Measurements from ENCODE around the gene PLCB4.
A peak's percentile ranks its signal among the peaks of the same experiment; 100 is the strongest.

PLCB4 gene

DNA sequence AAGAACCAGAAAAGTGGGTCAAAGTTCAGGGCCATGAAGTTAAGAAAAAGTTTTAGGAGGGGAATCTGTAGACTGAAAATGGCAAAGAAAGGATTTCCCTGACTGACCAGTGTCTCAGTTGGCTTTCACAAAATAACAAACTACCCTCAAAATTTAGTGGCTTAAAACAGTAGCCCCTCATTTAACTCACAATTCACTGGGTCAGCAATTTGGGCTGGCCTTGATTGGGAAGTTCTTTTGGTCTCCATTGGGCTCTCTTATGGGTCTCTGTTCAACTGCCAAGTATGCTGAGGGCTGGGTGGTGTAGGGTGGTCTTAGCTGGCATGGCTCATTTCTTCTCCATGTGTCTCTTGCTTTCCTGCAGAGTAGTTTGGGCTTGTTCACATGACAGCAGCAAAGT lies 161.5 kb downstream of the PLCB4 start:
- no peak for DNase-seq

DNA sequence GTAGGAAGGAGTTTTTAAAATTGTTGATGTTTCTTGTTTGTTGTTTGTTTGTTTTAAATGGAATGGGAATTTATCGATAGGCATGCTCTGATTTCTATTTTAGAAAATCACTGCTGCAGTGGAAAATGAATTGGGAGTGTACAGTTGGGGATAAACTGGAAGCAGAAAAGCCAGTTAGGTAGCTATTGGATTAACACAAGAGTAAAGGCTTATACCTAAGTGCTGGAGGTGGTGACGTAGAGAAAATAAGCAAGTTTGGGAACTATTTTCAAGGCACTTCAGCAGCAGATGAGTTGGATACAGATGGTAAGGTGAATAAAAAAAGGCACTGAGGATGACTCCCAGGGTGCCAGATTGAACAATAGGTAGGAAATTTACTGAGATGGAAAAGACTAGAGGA lies 164.9 kb downstream of the PLCB4 start:
- no peak for DNase-seq

DNA sequence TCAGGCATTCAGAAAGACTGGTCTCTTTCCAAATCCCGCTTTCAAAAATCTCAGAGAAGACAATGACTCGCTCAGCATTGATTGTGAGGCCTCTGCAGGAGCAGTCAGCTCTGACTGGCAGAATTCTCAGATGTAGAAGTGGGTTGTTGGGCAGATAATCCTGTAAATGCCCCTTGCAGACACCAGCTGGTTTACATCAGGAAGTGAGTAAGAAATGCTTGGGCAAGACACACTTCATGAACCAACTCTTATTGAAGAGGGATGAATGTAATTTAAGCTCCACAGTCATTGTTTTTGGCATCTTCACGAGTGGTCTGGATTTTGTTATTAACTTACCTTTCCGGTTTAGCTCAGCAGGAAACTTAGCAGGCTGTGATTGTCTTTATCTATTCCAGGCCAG lies 166.6 kb downstream of the PLCB4 start:
- no peak for DNase-seq

DNA sequence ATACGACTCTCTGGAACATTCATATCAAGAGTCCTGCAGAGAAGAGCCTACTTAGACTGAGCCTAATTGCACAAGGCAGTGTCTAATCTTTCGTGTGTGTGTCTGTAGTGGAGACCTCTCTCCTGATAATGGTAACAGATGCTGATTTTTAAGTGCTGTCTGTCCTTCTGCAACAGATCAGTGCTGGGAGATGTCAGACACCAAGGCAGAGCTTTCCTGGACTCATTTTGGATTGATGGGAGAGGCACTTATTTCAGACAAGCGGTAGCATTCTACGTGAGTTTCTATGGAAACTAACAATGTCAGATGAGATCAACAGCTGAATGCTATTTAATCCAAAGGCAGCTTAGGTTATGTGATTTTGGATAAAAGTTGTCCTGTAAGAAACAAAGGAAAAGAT lies 167.6 kb downstream of the PLCB4 start:
- DNase-seq, result no peak

DNA sequence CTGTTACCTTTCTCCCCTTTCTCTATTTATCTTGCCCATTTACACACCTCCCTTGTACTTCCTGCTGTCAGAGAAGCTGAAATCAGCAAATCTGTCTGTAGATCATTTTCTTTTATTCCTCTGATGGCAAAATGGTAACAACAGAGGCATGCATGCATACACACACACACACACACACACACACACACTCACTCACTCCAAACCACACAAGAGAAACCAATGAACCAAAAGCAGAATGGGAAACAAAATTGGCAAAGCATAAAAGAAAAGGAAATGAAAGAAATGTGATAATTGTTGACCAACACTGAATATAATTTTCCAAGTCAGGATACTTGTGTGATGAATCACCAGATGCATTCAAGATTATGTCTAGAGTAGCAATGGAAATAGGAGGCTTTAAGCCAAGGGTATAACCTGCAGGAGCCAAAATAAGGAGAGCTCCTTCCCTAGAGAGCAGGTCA lies 172.4 kb downstream of the PLCB4 start:
- DNase-seq, result no peak

DNA sequence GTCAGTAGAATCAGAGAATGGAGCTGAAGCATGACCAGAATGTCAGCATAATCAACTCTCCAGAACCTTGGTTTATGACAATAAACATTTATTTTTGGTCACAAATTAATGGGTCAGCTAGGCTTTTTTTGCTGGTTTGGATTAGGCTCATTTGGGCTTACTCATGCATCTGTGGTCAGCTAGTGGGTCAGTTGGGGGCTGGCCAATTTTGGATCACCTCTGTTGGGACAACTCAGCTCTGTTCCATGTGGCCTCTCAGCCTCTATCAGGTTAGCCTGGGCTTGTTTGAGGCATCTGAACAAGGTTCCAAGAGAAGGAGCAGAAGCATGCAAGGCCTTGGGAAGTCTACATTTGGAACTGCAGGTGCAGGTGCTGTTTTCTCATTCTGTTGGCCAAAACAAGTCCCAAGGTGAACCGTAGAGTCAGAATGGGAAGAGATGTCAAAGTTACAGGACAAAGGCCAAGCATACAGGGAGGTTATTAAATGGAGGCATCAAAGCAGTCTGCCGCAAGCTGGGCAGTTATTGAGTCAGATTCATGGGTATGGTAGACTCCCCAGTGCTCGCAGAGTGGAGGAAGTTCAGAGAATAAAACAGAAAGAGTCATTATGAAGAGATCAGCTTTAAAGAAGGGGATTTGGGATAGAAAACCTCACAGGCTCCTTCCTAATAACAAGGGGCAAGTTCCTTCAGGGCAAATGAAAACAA lies 173.0 kb downstream of the PLCB4 start:
- no peak for DNase-seq

DNA sequence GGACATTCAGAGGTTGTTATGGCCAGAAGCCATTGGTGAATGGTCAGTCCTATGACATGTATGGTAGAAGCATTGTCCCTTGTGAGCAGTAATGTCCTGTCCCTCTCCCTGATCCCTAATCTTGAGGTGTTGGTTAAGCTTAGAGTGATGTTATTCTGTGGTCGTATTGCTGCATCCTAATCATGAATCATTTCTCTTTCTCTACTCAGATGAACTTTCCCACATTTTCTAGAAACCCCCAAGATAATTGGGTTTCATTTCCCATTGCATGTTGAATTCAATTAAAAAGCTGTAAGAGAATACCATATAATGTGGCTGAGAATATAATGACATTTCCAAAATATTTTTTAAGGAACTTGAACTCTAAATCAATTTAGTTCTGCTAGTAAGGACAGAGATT lies 175.1 kb downstream of the PLCB4 start:
- no peak for DNase-seq

DNA sequence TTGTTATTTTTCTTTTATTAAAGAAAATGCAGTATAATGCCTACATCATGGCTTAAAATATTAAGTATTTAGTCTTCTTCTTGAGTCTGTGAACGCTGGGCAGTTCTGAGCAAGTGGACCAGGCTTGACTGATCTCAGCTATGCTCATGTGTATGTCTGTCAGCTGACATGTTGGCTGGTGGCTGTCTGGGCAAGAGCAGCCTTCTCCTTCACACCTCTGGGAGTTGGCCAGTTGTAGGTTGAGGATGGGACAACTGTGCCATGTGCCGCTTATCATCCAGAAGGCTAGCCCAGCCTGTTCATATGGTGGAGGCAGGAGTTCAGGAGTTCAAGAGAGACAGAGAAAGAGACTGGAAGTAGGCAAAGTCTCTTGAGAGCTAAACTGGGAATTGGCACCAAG lies 175.9 kb downstream of the PLCB4 start:
- DNase-seq, result no peak

DNA sequence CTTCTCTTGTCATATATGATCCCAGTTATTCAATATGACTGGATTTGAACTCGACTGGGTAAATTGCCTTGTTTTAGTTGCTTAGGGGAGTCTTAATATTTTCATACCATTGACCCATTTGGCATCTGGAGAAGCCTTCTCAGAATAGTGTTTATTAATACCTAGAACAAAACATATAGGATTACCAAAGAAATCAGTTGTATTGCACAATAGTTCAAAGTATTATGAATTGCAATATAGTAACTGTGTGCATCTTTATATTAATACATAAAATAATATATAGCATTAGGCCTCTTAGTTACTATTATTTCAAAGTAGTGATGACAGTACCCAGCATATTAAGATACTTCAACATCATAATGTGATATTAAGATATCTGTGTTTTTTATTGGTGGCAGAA lies 177.8 kb downstream of the PLCB4 start:
- no peak for DNase-seq

DNA sequence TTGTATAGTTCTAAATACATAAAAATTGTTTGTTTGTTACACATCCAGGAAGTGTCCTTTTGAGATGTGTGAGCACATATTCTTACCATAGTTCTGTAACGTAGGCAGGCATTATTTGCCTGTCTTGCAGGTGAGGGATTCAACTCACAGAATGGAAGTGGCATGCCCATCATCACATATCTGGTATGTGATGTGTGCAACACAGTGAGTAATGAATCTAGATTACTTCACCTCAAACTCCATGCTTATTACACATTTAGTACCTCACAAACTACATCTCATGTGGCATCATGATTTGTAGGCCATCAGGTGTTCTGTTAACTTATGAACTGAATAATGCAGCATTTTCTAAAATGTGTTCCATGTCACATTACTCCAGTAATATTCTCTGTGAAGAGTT lies 181.6 kb downstream of the PLCB4 start:
- DNase-seq, result no peak

DNA sequence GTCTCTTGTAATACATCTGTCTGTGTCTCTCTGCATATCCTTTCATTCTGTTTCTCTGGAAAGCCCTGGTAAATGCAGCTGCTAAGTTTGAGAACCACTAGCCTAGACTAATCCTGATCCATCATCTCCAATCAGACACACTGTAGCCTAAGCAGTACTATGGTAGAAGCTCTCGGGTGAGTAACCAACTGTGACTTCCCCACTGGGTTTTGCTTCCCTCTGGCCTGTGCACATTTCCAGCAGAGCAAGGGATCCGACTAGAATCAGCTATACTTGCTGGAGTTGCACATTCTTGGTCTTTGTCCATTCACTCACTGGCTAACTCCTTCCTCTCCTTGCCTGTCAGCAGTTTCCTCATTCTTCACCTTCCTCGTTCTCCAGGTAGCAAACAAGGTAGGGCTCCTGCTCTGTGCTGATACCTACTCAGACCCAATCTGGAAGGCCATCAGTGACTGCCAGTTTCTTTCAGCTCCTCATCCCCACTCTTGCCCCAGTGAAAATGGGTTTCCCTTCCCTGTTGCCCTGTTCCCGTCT lies 184.2 kb downstream of the PLCB4 start:
- no peak for DNase-seq

DNA sequence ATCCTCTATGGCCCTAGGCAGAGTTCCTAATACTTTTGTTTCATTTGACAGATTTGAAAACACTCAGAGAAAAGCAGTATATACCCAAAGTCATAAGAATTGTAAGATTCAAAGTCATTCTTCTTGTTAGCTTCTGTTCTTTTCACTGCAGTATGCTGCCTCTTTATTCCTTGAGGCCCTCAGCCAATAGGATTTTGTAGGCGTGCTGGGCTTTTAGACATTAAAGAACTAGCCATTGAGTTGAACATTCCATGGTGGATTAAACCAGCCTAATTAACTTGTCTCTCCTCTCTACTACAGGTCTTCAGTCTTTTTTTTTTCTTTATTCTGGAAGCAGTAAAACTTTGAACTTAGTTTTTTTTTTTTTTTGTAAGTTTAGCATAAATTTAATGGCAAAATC lies 186.3 kb downstream of the PLCB4 start:
- DNase-seq, result no peak

DNA sequence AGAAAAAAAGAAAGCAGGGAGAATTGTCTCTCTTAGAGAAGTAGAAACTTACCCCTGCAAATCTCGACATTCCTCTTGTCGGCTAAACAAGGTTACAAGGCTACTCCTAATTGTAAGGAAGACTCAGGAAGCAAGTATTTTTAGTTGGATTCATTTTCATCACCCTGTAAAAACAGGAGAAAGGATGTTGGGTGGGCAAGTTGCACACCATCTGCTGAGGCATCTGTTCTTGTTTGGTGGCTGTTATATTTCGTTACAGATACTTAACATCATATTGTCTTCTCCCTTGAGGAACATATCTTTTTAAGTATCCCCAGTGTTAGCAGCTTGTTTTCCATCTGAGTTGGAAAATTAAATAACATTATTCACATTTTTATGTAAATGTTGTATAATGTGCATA lies 187.5 kb downstream of the PLCB4 start:
- DNase-seq, result no peak

DNA sequence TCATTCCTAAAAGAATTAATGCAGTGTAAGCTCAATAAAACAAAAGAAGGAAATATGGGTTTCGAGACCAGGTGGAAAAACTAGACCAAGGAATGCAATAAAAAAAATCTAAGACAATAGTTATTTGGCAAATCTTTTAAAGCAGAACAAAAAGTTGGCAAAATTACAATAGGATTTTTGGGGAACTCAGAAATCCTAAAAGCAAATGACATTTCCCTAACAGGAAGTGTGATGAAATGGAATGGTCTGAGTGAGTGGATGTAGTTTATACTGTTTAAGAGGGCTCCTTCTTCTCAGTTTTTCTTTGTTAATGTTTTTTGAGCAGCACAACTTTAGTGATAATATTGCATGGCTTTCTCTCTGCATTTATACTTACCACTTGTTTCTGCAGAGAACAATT lies 190.0 kb downstream of the PLCB4 start:
- peak; percentile 3 to 33 for DNase-seq

DNA sequence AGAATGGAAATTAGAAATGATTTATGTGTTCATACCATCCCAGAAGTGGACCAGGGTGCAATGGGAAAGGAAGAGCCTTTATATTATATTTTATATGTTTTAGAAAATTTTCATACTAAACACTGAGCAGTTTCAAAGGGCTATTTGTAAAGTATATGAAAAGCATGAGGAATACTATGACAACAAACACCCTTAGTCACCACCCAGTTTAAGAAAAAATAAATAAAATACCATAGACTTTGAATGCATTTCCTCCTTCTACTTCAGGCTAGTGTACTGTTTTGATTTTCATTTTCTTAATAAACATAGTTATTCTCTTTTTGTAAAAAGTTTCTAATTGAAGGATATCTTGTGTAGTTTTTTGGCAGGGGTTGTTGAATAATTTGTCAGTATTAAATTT lies 191.1 kb downstream of the PLCB4 start:
- no peak for DNase-seq

DNA sequence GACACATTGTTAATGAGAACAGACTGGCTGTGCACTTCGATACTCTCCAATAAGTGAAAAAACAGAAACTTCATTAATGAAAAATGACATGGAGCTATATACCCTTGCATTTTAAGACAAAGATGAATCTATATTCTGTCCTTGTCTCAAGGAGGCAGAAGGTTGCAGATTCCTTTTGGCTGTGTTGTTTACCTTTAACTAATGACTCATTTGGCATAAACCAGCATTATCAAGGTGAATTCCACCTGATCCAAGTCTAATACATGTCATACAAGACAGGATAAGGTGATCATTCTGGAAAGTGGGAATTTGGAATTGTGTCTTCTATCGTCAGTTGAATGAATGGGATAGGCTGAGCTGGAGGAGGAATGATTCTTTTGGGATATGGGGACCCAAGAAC lies 192.9 kb downstream of the PLCB4 start:
- no peak for DNase-seq

DNA sequence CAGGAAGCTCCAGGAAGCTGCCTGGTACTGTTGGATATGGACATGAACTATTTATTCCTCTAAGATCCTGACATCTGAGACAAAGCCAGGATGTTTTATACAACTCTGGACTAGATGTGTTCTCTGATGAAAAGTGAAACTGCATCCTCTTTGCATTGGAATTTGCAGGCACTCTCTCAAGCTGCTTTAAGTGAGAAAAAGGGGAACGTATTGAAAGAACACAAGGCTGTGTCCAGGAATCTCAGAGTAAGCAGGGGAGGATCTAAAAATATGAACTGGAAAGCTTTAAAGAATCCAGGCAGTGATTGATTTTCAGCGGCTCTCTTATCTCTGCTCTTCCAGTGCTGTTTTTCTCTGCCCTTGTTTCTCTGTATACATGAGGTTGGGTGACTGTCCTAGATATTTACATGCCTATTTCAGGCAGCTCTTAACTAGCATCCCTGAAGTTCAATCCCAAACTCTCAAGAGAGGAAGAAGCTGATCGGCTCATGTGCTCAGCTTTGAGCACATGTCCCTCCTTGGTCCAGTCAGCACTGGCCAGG lies 193.8 kb downstream of the PLCB4 start:
- DNase-seq, result no peak

DNA sequence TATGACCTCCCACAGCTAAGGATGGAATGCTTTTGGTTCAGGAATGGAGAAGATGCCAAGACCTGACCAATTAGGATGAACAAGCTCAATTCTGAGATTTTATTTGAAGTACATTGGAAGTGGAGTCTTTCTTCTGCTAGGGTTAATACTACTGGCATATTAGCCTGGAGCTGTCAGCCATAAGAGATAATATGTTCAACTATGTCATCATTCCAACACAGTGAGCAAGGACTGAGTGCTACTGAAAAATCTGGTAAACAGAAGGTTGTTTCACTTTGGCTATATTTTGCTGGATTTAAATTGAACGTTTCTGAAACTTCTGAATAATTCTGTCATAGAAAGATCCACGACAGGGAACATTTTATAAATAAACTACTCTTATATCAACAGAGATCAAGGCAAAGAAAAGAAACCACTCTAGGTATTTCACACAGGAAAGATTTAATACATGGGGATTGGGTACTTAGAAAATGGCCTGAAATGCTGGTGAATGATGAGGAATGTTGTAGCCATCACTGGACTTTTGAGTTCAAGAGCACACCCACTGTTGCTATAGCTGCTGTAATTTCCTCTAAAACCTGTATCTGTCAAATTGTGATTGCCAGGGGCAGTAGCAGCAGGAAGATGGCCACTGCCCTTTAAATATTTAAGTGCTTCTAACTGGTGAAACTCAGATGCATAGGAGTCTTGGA lies 200.5 kb downstream of the PLCB4 start:
- no peak for DNase-seq

DNA sequence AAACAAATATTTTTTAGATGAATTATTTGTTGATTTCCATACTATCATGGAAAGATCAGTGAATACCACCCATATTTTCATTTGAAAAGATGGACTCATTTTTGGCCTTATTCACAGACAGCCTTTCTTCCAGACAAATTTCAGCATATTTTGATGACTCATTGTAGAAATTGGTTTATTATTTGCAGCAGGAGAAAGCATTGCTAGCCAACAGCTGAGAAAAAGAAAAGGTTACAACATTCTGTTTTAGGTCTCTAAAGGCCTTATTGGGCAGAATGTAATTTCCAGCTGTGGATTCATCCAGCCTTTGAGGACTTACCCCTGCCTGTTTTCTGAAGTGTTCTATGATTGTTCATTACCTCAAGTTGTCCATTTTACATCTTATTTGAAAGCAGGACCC lies 201.9 kb downstream of the PLCB4 start:
- no peak for DNase-seq

DNA sequence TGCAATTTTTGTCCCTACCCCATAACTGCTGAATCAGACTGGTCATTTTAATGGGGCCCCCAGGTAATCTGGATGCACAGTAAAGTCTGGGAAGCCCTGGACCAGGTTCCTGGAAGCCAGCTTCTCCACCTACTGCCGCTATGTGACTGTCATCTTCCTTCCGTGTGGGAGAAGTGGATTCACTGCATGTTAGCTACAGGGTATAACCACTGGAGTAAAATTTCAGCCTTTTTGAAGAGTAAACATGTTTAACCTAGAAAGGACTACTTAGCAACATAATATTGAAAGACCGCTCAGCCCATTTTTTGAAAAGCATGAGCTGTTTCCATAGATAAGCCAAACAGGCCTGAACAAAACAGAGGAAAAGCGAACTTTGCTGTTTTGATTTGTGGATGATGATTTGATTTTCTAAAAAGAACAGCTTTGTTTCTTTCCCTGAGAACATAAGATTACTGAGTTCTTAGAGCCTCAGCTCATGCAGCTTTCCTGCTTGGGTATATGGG lies 208.1 kb downstream of the PLCB4 start:
- no peak for DNase-seq

DNA sequence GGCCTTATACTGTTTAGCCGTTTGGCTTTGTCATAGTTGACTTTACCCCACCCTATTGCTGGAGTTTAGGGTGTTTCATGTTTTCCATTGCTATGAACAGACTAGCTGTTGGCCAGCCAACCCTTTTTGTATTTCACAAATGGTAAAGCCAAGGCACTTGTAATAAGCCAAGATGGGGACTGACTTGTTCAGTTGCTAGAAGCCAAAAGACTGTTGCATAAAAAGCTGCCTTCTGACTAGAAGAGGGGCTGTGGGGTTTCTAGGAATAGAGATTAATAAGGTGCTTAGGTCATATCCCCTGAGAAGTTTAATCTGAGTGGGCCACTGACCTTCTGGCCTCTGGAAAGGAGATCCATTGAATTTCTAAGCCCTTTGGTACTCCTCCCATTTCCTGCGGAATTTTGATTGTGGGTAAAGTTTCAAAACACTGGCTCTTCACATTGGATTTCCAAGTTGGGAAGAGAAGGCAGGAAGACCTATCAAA lies 211.1 kb downstream of the PLCB4 start:
- DNase-seq, result no peak

DNA sequence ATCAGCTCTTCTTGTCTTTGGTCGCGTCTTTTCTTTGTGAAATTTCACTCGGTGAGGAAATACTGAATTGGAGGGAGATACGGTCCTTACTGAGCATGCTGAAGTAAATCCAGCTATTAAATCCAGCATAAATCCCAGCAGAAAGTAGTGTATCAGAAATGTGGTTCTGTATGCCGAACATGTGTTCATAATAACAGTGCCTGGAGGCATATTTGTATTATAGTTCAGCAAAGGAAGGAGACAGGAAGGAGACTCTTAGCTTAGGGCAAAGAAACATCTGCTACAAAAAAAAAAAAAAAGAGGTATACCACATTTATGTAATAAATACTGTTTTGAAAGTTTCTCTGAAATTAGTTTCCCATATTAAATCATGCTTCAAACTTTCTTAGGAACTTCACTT lies 211.8 kb downstream of the PLCB4 start:
- DNase-seq, result no peak

DNA sequence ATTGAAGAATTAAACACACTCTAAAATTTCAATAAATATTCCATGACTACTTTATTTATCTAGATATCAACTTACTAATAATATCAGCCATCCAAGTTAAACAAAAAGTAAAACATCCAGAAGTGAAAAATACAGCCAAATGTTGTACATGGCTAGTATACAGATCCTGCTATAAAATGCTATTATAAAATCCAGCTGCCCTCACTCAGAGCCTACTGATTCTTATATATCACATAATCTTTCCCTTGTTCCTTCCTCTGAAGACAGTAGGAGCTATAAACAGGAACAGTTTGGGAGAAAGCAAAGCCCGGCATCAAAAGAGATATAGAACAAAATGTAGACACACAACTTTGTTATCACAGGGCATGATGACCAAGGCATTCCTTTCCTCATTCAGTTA lies 212.9 kb downstream of the PLCB4 start:
- no peak for DNase-seq

DNA sequence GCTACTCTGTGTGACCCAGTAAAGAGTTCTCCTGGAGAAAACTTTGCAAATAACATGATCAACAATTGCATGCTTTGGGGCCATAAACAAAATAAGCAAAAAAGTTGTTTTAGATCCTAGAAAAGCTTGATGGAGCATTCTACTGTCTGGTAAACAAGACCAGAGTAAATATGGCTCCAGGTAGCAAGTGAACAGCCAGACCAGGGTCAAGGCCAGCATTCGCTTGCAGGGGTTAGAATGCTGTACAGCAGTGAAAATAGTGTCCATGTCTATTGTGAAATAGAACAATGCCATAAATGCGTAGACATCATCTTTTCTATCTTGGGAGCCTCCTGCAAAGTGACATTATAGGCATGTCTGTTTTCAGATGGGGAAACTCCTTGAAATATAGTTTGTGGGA lies 216.7 kb downstream of the PLCB4 start:
- no peak for DNase-seq

Measured in AML-193 (cell line).